ACHN (cell line): ENCODE data around the gene MB21D2.
"Not testable (repeated sequence)": the region's sequence is repeated elsewhere in the genome, so short reads cannot be mapped to it uniquely, and the experiment has no call there.

Experiments
- DNase-seq: peaks from one replicate; pipeline ENCODE4 v3.0.0-alpha.2; 2015
- in situ Hi-C: cut with HindIII; loops from 2 replicates; pipeline ENCODE4 v1.10.0; 2017; ENCODE audit warnings: low sequenced_read_pairs, low pct_ligation_motif_present, low pct_unique_long_range_greater_than_20kb

Gene MB21D2, protein sequence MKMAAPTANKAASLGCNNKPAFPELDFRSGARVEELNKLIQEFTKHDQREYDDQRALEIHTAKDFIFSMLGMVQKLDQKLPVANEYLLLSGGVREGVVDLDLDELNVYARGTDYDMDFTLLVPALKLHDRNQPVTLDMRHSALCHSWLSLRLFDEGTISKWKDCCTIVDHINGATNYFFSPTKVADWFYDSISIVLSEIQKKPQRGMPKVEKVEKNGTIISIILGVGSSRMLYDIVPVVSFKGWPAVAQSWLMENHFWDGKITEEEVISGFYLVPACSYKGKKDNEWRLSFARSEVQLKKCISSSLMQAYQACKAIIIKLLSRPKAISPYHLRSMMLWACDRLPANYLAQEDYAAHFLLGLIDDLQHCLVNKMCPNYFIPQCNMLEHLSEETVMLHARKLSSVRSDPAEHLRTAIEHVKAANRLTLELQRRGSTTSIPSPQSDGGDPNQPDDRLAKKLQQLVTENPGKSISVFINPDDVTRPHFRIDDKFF

GRCh38 chr3:192917404-192918274, at the start of gene MB21D2:
MB21D2 (minus strand) TSS chr3:192917856; CDS start chr3:192917840, 16 bp downstream.
- in situ Hi-C loops, result no loop called here
- peak; percentile 82 for DNase-seq

DNA sequence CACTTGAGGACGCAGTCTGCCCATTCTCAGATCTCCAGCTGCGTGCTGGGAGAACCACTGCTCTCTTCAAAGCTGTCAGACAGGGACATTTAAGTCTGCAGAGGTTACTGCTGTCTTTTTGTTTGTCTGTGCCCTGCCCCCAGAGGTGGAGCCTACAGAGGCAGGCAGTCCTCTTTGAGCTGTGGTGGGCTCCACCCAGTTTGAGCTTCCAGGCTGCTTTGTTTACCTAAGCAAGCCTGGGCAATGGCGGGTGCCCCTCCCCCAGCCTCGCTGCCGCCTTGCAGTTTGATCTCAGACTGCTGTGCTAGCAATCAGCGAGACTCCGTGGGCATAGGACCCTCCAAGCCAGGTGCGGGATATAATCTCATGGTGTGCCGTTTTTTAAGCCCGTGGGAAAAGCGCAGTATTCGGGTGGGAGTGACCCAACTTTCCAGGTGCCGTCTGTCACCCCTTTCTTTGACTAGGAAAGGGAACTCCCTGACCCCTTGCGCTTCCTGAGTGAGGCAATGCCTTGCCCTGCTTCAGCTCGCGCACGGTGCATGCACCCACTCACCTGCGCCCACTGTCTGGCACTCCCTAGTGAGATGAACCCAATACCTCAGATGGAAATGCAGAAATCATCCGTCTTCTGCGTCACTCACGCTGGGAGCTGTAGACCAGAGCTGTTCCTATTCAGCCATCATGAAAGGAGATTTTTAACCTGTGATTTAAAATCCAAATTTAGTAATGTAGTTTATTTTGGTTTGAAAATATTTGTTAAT, 47.5 kb upstream of the MB21D2 start:
- in situ Hi-C loops, DNase-seq: not testable (repeated sequence)

- no peak for DNase-seq
- in situ Hi-C loops, result no loop called here
These were observed 42.1 kb upstream of the MB21D2 start for GRCh38 chr3:192959773-192960172.

- DNase-seq, result no peak
- in situ Hi-C loops, result no loop called here
These were observed 40.7 kb upstream of the MB21D2 start for GRCh38 chr3:192958219-192958872.

GRCh38 chr3:192957441-192958021, 39.9 kb upstream of the MB21D2 start:
- DNase-seq, result peak; percentile 10

DNA sequence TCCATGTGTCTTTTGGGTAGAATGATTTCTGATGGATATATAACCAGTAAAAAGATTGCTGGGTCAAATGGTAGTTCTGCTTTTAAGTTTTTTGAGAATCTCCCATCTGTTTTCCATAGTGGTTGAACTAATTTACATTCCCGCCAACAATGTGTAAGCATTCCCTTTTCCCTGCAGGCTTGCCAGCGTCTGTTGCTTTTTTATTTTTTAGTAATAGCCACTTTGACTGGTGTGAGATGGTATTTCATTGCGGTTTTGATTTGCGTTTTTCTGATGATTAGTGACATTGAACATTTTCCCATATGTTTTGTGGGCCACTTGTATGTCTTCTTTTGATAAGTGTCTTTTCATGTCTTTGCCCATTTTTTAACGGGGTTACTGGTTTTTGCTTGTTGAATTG, 36.3 kb upstream of the MB21D2 start:
- no peak for DNase-seq

More at GRCh38 chr3:192957441-192958021, 39.9 kb upstream of the MB21D2 start:
- in situ Hi-C loops, result no loop called here

GRCh38 chr3:192947421-192947820, 29.8 kb upstream of the MB21D2 start:
- in situ Hi-C loops, result no loop called here

More for the DNA sequence above, 36.3 kb upstream of the MB21D2 start:
- in situ Hi-C loops, result no loop called here

DNA sequence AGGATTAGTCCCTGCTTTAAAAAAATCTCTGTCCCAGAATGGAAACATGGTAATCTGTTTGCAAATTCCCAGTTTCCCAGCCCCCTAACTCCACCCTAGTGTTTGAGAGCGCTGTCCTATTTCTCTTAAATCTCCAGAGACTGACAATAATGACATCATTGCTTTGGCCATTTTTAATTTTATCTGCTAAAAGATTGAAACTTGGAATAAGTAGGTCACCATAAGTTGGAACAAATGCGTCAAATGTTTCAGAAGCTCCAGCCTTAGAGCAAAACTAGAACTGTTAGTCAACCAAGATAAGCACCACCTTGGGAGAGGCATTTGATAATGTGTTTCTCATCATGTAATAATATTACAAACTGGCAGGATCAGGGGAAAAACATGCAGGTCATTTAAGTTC, 25.7 kb upstream of the MB21D2 start:
- in situ Hi-C loops, result no loop called here
- DNase-seq, result no peak

More at GRCh38 chr3:192947421-192947820, 29.8 kb upstream of the MB21D2 start:
- DNase-seq, result no peak

DNA sequence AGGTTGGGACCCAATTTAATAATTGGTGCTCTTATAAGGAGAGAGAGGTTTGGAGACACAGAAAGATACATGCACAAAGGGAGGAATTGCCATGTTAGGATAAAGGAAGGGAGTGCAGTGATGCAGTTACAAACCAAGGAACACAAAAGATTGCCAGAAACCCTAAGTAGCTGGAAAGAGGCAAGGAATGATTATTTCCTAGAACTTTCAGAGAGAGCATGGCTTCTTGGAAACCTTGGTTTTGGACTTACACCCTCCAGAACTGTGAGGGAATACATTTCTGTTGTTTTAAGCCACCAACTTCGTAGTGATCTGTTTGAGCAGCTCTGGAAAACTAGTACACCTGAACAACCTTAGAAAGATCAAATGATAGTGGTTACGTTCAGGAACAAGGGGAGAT, 25.0 kb upstream of the MB21D2 start:
- in situ Hi-C loops, result no loop called here
- no peak for DNase-seq

GRCh38 chr3:192940129-192940528, 22.5 kb upstream of the MB21D2 start:
- no peak for DNase-seq
- in situ Hi-C loops, result no loop called here

DNA sequence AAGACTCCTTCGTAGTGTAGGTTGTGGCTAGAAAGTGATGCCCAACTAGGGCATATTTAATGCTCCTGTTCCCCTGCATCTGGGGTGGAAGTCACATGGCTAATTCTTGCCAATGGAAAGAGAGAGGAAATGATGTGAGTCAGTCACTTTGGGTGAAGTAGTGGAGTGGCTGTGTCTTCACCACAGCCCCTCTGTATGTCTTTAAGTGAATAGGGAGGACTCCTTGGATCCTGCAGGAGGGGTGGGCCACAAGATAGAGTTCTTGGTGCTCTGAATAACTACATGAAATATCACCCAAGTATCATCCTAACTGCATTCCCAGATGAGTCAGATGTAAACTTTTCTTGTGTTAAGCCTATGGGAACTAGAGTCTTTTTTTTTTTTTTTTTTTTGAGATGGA, 17.8 kb upstream of the MB21D2 start:
- in situ Hi-C loops, result no loop called here
- DNase-seq, result no peak

GRCh38 chr3:192933779-192934460, 16.3 kb upstream of the MB21D2 start:
- no peak for DNase-seq
- in situ Hi-C loops, result no loop called here

DNA sequence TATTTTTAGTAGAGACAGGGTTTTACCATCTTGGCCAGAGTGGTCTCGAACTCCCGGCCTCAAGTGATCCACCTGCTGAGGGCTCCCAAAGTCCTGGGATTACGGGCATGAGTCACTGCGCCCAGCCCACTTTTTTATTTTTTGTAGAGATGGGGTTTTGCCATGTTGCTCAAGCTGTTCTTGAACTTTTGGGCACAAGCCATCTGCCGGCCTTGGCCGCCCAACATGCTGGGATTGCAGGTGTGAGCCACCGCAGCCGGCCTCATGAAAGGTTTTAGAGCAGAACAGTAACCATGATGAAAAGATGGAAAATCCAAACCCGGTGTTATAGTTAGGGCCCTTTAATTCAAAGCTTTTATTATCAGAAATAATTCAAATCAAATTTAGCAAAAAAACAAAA, 15.6 kb upstream of the MB21D2 start:
- in situ Hi-C loops, result no loop called here
- DNase-seq, result no peak

- in situ Hi-C loops, result no loop called here
- DNase-seq, result no peak
These were observed 14.2 kb upstream of the MB21D2 start for GRCh38 chr3:192931825-192932224.

DNA sequence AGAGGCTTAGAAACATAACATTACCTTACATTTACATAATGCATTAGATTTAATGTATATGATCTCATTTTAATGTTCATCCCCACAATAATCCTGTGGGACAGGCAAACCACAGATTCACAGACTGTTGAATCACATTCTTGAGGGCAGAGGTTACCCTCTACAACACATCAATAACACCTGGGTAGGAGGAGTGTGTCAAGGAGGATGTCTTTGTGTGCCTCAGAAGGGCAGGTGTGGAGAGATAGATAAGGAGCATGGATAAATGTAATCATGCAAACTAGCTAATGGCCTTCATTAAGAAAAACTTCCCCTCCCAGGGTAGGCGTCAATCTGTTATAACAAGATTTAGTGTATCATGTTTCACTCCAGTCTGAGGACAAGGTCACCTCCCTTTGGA, 12.9 kb upstream of the MB21D2 start:
- in situ Hi-C loops, result no loop called here

DNA sequence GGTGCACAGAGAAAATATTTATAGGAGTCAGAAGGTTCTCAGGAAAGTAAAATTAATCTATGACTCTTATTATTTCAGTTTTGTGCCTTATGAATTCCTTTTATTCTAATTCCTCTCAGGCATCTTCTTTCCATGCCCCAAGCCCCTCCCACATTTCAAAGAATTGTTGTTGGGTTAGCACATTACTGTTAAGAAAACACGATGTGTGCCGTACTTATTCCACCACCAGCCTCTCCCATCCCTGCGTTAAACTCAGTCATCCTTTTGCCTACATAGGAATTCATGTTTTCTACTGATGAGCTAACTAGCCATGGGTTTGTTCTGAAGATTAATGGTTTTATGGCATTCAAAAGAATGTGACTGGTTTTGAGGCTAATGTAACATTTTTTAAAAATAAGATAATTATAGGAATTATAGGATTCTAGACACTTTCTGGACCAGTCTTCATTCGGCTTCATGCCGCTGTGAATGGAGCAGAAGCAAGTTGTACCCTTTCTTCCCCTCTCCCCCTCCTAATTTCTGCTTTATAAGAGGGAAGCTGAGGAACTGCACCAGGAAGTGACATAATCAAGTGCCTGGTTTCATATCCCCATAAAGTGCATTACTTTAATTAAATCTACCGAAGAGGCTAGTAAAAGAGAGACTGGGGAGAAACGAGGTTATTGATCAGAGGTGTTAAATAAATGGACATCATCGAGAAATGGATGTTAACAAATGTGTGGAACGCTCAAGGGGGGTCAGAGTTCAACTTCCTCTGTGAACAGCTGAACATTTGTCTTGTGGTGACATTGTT, 12.3 kb upstream of the MB21D2 start:
- no peak for DNase-seq

More for the DNA sequence above, 12.9 kb upstream of the MB21D2 start:
- DNase-seq, result no peak

DNA sequence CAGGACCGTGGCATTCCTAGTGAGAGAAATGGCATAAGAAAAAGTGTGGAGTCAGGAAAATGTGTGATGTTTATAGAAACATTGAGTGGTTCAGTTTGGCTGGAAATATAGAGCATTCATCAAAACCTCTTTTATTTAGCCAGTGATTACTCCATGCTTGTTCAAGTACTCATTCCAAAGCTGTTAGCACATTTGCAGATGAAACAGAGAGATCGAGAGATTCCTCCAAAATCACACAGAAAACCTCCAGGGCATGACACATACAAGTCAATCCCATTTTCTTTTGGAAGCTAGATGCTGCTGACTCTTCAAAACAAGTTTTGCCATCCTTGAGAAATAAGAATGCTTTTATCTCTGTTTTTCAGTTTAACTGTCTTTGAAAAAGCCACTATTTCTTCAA, 11.5 kb upstream of the MB21D2 start:
- in situ Hi-C loops, result no loop called here
- no peak for DNase-seq

More for the DNA sequence above, 12.3 kb upstream of the MB21D2 start:
- in situ Hi-C loops, result no loop called here
